Esophagus squamous epithelium (tissue), 5 donors: ENCODE data around the gene XRRA1. TPM values are rescaled to one million over a fixed set of nuclear protein-coding genes. Genes with fewer than 3 reads are reported as not detected.
A peak's percentile ranks its signal among the peaks of the same experiment; 100 is the strongest.

ENCODE experiments used
- DNase-seq: peaks from one replicate; lab custom pipeline; 2025; lab: John Stamatoyannopoulos, UW
- H3K27ac ChIP-seq, 4 donors: fragments of 200-600 bp; sonication (generic); one replicate each; pipeline ENCODE4 v1.5.1; 2016 to 2019; ENCODE audit warnings: mild to moderate bottlenecking in 1 of 4
- H3K27me3 ChIP-seq, 4 donors: fragments of 200-600 bp; sonication (generic); 1 replicate in 3 of 4; 2 replicates in 1 of 4; pipeline versions ENCODE4 v1.5.1 to v1.6.0; 2017 to 2021; ENCODE audit warnings: antibody characterized with exemption in 1 of 4
- H3K36me3 ChIP-seq, 3 donors: fragments of 200-600 bp; sonication (generic); one replicate each; pipeline ENCODE4 v1.5.1; 2016 to 2019
- H3K4me1 ChIP-seq, 3 donors: fragments of 200-600 bp; sonication (generic); one replicate each; pipeline ENCODE4 v1.5.1; 2017 to 2019
- H3K4me3 ChIP-seq, 4 donors: fragments of 200-600 bp; sonication (generic); 1 replicate in 3 of 4; 2 replicates in 1 of 4; pipeline ENCODE4 v1.5.1; 2016 to 2019; ENCODE audit warnings: mild to moderate bottlenecking in 2 of 4, moderate library complexity in 1 of 4
- H3K9me3 ChIP-seq, 3 donors: fragments of 200-600 bp; sonication (generic); one replicate each; pipeline ENCODE4 v1.5.1; 2016 to 2019
- POLR2A ChIP-seq, 4 donors: fragments of 450-650 bp; IDR thresholded peaks; one replicate each; pipeline ENCODE4 v1.6.1; 2017; ENCODE audit warnings: antibody characterized with exemption in 4 of 4, mild to moderate bottlenecking in 4 of 4, moderate library complexity in 3 of 4
- WGBS, 2 donors: methylation state at CpG; one replicate each; pipeline ENCODE4 v1.1.5; 2018; 5-methylcytosine and 5-hydroxymethylcytosine counted together
- intact Hi-C: fragments of 100-400 bp; cut with DNase I; formaldehyde crosslinking; loops from one replicate; pipeline ENCODE4 v1.15.0; 2022
- total RNA-seq, 4 donors: library from RNA; depleted of rRNA; stranded (reverse); fragments of >200 nt; gene quantifications; one replicate each; pipeline ENCODE4 v1.1.0, GENCODE V29; 2016
- TF ChIP-seq, protein P1 (sequence below), 6 experiments: fragments of 450-650 bp in 4 of 6; fragments of 200-600 bp in 2 of 6; sonication (generic) in 2 of 6; IDR thresholded peaks; one replicate each; pipeline ENCODE4 v1.5.1; 2016 to 2019; ENCODE audit warnings: antibody characterized with exemption in 6 of 6, mild to moderate bottlenecking in 4 of 6, moderate library complexity in 4 of 6
- donor health status: DM: yes; HTN: yes; CAD: no.

The XRRA1 gene
- total RNA-seq, 4 donors from 2014 or later = 0.45 to 19.5 (median 9.1) TPM

DNA sequence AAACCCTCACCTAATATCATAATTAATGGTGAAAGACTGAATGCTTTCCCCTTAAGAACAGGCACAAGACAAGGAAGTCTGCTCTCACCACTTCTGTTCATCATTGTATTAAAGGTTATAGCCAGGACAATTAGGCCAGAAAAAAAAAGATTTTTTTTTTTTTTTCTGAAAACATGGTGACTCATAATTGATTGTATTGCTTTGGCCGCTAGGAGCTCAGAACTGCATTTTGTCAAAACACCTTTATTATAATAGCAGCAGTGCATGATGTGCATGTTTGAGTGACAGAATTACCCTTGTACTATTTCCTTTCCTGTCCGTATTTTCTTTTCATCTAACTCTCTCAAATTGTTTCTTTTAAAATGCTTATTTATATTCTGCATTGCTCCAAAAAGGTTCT is 102.1 kb downstream of the XRRA1 start:
- intact Hi-C loops = no loop called here
- no peak for DNase-seq
- Histone ChIP-seq H3K4me3 (no peak overlapping the region), H3K36me3 (peaks cover 6 to 94% (median 10%) of the 10 kb centered on the region in 3 donors), H3K4me1 (no peaks in the 10 kb centered on the region), H3K9me3 (no peaks in the 10 kb centered on the region), H3K27me3 (no peaks in the 10 kb centered on the region), H3K27ac (no peak overlapping the region)
- WGBS, 2 donors = 50 to 63% methylated on average over 2 of the region's 2 CpGs
- TF ChIP-seq, protein P1, sequence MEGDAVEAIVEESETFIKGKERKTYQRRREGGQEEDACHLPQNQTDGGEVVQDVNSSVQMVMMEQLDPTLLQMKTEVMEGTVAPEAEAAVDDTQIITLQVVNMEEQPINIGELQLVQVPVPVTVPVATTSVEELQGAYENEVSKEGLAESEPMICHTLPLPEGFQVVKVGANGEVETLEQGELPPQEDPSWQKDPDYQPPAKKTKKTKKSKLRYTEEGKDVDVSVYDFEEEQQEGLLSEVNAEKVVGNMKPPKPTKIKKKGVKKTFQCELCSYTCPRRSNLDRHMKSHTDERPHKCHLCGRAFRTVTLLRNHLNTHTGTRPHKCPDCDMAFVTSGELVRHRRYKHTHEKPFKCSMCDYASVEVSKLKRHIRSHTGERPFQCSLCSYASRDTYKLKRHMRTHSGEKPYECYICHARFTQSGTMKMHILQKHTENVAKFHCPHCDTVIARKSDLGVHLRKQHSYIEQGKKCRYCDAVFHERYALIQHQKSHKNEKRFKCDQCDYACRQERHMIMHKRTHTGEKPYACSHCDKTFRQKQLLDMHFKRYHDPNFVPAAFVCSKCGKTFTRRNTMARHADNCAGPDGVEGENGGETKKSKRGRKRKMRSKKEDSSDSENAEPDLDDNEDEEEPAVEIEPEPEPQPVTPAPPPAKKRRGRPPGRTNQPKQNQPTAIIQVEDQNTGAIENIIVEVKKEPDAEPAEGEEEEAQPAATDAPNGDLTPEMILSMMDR (IDR thresholded peaks at IDR 0.05) = peak in 1 of 6 experiments; percentile 11
- TF ChIP-seq POLR2A (IDR thresholded peaks at IDR 0.05) = no peak

DNA sequence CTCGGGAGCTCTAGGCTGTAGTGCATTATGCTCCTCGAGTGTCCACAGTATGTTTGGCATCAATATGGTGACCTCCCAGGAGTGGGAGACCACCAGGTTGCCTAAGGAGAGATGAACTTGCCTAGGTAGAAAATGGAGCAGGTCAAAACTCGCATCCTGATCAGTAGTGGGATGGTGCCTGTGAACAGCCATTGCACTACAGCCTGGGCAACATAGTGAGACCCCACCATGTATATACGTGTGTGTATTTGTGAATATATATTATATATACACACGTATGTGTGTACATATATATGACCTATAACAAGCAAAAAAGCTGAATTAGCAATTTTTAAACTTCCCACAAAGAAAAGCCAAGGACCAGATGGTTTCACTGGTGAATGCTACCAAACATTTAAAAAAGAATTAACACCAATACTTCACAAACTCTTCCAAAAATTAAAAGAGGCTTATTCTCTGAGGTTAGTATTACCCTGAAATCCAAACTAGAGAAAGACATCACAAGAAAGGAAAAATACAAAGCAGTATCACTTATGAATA is 102.8 kb downstream of the XRRA1 start:
- intact Hi-C loops = no loop called here
- no peak overlapping the region for H3K27ac ChIP-seq
- H3K9me3 ChIP-seq = no peaks in the 10 kb centered on the region
- DNase-seq = no peak
- 90 to 92% methylated on average over 5 of the region's 5 CpGs for WGBS, 2 donors
- TF ChIP-seq, protein P1 (IDR thresholded peaks at IDR 0.05) = no peak
- no peak for TF ChIP-seq POLR2A (IDR thresholded peaks at IDR 0.05)
- no peaks in the 10 kb centered on the region for H3K27me3 ChIP-seq
- peaks cover 6 to 94% (median 10%) of the 10 kb centered on the region in 3 donors for H3K36me3 ChIP-seq
- H3K4me3 ChIP-seq = no peak overlapping the region
- no peaks in the 10 kb centered on the region for H3K4me1 ChIP-seq

DNA sequence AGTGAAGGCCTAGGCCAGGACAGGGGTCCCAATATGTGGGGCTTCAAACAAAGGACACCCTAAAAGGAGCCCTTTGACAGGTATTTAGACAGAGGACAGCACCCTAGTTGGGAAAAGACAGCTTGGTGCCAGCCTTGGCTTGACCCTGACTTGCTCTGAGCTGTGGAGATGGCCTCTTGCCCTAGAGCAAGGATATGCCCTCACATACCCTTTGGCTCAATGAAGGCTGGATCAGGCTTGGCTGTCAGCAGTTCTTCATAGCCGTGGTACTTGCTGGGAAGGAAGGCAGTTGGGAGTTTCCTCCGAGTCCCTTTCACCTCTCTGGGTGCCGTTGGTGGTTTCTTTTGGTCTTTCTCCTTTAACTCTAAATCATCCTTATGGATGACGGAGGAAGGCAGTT is 104.0 kb downstream of the XRRA1 start:
- WGBS, 2 donors = 86 to 89% methylated on average over 3 to 4 of the region's 4 CpGs
- Histone ChIP-seq H3K9me3 (no peaks in the 10 kb centered on the region), H3K27me3 (no peaks in the 10 kb centered on the region), H3K36me3 (peaks cover 6 to 91% (median 10%) of the 10 kb centered on the region in 3 donors), H3K27ac (no peak overlapping the region), H3K4me3 (no peak overlapping the region), H3K4me1 (no peaks in the 10 kb centered on the region)
- no peak for TF ChIP-seq POLR2A (IDR thresholded peaks at IDR 0.05)
- TF ChIP-seq, protein P1 (IDR thresholded peaks at IDR 0.05) = no peak
- intact Hi-C loops = no loop called here
- DNase-seq = no peak

DNA sequence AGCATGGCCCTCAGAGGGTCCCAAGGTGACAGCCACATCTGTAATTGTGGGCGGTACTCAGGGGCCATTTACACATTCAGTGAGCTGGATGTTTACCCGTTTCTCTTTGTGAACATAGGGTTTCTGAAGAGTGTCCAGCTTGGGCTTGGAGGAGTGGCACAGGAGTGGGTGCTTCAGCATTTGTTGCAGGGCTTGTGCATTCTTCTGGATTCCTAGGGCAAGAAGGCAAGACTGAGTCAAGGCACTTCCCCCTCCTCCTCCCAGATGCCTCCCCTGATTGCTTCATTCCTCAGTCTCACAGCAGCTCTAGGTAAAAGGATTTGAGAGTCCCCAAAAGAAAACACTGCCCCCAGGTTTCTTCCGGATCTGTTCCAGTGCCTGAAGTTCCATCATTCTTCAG is 104.8 kb downstream of the XRRA1 start:
- Histone ChIP-seq H3K27me3 (no peaks in the 10 kb centered on the region), H3K4me3 (no peak overlapping the region), H3K9me3 (no peaks in the 10 kb centered on the region), H3K4me1 (no peaks in the 10 kb centered on the region), H3K36me3 (peaks cover 6 to 91% (median 10%) of the 10 kb centered on the region in 3 donors), H3K27ac (no peak overlapping the region)
- 66 to 95% methylated on average over 2 to 3 of the region's 3 CpGs for WGBS, 2 donors
- TF ChIP-seq, protein P1 (IDR thresholded peaks at IDR 0.05) = no peak
- TF ChIP-seq POLR2A (IDR thresholded peaks at IDR 0.05) = no peak
- DNase-seq = no peak
- intact Hi-C loops = no loop called here

DNA sequence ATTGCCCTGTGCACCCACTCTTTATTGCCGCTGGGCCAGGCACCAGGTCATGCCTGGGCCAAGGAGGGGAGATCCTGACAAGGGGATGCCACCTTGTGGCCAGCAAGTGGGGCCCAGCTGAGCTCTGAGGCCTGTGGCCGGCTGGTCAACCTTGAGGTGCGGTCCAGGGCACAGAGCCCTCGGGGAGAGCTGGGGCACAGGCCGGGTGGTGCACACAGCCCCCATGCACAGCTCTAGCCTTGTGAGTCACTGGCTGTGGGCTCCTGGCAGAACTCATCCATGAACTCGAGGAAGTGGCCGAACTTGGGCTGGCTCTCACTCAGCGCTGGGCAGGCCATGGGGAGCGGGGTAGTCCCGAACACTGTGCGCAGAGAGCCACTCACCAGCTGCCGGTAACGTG is 105.9 kb downstream of the XRRA1 start:
- DNase-seq = no peak
- no peak overlapping the region for H3K27ac ChIP-seq
- no peaks in the 10 kb centered on the region for H3K9me3 ChIP-seq
- H3K36me3 ChIP-seq = peaks cover 6 to 90% (median 10%) of the 10 kb centered on the region in 3 donors
- no peak overlapping the region for H3K4me3 ChIP-seq
- 80% methylated on average over 1 of the region's 13 CpGs; no CpG with 5 or more reads in 1 of the 2 donors for WGBS, 2 donors
- no peaks in the 10 kb centered on the region for H3K27me3 ChIP-seq
- H3K4me1 ChIP-seq = no peaks in the 10 kb centered on the region
- TF ChIP-seq POLR2A (IDR thresholded peaks at IDR 0.05) = no peak
- TF ChIP-seq, protein P1 (IDR thresholded peaks at IDR 0.05) = no peak
- intact Hi-C loops = no loop called here
